ENCODE measurements around the gene SBNO2.

The SBNO2 gene

GRCh38 chr19:1105008-1105872 lies 68.8 kb downstream of the SBNO2 start:
- no peak for DNase-seq (ENCODE audit: low read depth)

GRCh38 chr19:1104311-1105007 lies 69.6 kb downstream of the SBNO2 start:
- no peak for DNase-seq (ENCODE audit: low read depth)

DNA sequence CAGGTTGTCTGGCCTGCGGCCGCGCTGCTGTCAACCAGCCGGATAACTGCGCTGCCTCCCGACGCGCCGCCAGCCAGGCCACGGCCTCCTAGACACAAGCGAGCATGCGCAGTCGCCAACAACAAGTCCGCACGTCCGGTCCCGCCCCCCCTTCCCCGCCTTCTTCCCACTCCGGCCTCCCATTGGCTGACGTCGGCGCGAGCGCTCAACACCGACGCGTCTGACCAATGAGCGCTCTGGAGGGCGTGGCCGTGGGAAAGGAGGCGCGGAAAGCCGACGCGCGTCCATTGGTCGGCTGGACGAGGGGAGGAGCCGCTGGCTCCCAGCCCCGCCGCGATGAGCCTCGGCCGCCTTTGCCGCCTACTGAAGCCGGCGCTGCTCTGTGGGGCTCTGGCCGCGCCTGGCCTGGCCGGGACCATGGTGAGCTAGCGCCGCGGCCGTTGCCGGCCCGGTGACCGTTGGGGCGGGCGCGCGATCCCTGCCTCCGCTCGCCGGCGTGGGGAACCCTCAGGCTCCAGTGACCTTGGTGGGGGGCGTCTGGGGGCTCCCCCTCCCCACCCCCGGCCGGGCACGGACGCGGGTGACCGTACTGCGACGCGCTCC lies 70.3 kb downstream of the SBNO2 start, which contains the start of gene GPX4:
GPX4 (plus strand) TSS at position 287 of the 603 bp plus-strand sequence; CDS start at position 337, 50 bp downstream.
- DNase-seq (ENCODE audit: low read depth) = peak; percentile 98

DNA sequence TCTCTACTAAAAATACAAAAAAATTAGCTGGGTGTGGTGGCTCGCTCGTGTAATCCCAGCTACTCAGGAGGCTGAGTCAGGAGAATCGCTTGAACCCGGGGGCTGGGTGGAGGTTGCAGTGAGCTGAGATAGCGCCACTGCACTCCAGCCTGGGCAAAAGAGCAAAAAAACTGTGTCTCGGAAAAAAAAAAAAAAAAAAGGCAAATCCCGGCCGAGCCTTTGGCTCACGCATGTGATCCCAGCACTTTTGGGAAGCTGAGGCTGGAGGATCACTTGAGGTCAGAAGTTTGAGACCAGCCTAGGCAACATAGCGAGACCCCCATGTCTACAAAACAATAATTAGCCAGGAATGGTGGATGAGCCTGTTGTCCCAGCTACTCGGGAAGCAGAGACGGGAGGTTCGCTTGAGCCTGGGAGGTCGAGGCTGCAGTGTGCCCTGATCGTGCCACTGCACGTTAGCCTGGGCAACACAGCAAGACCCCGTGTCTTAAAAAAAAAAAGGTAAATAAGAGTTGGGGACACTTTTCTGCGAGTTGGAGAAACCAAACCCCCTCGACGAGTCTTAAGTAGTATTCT lies 70.8 kb downstream of the SBNO2 start:
- DNase-seq (ENCODE audit: low read depth) = no peak

DNA sequence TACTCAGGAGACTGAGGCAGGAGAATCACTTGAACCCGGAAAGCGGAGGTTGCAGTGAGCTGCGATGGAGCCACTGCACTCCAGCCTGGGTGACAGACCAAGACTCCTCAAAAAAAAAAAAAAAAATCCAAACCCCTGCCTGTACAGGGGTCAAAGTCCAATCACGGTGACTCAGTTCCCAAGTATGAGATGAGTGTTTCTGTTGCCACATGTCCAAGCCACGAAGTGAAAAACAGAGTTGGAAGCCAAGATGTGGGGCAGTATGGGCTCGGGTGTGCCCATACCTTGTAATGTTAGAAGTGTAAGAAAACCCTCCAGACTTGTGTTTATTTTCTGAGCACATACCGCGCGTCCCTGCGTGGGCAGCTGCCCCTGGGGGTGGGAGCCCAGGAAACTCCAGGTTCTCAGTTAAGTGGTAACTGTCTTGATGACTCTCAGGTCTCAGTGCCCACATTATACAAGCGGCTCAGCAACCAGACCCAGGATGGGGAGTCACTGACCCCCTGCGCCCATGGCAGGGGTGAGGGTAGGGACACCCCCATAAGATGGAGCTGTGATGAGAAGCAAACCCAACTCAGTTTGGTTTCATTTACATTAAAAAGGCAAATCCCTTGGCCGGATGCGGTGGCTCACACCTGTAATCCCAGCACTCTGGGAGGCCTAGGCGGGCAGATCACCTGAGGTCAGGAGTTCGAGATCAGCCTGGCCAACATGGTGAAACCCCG lies 71.5 kb downstream of the SBNO2 start:
- no peak for DNase-seq (ENCODE audit: low read depth)

DNA sequence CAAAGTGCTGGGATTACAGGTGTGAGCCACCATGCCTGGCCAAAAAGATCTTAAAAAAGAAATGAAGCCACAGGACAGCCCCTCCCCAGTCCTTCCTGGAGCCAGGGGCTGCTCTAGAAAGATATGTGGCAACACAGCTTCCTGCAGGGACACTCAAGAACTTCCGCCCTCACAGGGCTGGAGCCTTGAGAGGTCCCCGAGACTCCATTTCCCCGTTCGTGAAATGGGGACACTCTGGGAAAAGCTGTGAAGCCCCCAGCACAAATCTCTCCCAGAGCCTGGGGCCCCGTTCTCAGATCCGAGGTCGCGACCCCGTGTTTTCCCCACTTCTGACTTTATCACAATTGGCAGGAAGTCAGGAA lies 72.8 kb downstream of the SBNO2 start:
- DNase-seq (ENCODE audit: low read depth) = no peak

- DNase-seq (ENCODE audit: low read depth) = no peak
These were observed 75.7 kb downstream of the SBNO2 start for GRCh38 chr19:1098177-1099051.

DNA sequence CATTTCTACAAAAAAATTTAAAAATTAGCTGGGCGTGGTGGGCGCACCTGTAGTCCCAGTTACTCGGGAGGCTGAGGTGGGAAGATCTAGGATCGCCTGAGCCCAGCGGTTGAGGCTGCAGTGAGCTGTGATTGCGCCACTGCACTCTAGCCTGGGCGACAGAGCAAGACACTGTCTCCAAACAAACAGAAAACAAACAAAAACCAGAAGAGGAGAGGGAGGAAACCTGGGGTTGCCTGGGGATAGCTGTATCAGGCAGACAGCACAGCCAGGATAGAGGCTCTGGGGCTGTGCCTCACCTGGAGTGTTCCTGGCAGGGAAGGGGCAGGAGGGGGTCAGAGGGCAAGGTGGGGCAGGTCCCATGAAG lies 76.3 kb downstream of the SBNO2 start:
- DNase-seq (ENCODE audit: low read depth) = no peak

DNA sequence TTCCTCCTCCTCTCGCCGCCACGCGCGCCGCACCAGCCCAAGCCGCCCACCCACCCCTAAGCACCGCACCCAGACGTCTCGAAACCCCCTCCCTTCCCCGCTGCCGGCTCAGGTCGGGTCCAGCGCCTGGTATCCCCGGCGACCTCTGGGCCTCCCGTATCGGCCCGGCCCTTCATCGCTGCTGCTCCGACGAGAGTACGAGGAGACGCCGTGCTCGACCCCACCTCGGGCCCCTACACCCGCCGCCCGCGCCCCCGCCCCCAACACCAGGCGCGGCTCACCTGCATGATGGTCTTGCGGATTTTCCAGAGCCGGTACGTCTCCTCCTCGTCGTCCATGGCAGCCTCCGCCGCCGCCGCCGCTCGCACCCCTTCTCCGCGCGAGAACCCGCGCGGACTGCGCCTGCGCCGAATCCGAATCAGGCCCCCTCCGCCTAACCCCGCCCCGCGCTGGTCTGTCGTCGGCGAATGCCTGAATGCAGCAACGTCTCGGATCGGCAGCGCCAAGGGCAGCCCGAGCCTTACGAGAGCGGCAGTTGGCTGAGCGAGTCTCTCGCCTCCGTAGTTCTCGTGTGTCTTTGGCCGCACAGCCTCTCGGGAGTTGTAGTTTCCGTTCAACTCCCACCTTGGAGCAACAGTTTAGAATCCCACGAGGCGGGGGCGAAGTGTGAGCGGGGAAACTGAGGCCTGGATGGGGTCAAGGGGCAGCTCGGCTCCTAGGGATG lies 78.9 kb downstream of the SBNO2 start, which contains the start of gene POLR2E:
POLR2E (minus strand) TSS at position 398 of the 724 bp plus-strand sequence; CDS start at position 338, 60 bp downstream.
- peak; percentile 94 for DNase-seq (ENCODE audit: low read depth)

DNA sequence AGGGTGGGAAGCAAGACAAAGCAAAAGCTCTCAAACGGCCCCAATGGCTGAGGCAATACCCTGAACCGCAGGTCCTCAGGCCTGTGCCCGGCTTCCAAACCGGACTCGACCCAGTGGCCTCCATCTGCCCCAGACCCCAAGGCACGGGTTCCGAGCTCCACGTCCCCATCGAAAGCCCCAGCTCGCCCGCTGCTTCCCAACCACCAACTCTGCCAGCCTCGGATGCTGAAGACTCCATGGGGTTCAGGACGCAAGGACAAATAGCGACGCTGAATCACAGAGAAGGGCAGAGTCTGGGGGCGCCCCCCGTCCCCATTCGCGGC lies 79.5 kb downstream of the SBNO2 start:
- DNase-seq (ENCODE audit: low read depth) = no peak

- DNase-seq (ENCODE audit: low read depth) = no peak
These were observed 80.1 kb downstream of the SBNO2 start for GRCh38 chr19:1093811-1094553.

- DNase-seq (ENCODE audit: low read depth) = no peak
These were observed 80.7 kb downstream of the SBNO2 start for GRCh38 chr19:1093330-1093729.

DNA sequence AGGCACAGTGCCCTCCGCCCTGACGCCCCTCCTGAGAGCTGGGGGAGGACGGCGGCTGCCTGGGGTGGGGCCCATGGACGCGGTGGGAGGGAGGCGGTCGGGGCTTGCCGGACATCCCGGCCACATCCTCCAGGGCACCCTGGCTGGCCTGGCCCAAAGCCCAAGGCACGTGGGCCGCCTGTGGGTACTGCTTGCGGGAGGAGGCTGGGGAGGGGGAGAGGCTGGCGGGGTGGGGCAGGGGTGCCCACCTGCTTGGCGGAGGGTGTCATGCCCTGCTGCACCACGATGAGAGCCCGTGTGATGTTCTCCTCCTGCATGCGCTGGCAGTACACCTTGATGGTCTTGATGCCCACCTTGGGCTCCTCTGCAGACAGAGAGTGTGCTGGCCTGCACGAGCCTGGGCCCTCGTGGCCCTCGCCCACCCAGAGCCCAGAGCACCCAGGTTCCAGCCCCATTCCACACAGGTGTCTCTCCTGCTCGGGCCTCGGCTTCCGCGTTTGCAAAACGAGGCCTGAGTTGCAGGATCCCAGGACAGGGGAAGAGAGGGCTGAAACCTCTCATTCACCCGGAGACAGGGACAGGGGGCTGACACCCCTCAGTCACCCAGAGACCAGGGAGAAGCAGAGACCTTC lies 82.4 kb downstream of the SBNO2 start:
- no peak for DNase-seq (ENCODE audit: low read depth)

GRCh38 chr19:1090731-1091543 lies 83.1 kb downstream of the SBNO2 start:
- DNase-seq (ENCODE audit: low read depth) = no peak

- no peak for DNase-seq (ENCODE audit: low read depth)
These were observed 84.2 kb downstream of the SBNO2 start for GRCh38 chr19:1089891-1090290.

DNA sequence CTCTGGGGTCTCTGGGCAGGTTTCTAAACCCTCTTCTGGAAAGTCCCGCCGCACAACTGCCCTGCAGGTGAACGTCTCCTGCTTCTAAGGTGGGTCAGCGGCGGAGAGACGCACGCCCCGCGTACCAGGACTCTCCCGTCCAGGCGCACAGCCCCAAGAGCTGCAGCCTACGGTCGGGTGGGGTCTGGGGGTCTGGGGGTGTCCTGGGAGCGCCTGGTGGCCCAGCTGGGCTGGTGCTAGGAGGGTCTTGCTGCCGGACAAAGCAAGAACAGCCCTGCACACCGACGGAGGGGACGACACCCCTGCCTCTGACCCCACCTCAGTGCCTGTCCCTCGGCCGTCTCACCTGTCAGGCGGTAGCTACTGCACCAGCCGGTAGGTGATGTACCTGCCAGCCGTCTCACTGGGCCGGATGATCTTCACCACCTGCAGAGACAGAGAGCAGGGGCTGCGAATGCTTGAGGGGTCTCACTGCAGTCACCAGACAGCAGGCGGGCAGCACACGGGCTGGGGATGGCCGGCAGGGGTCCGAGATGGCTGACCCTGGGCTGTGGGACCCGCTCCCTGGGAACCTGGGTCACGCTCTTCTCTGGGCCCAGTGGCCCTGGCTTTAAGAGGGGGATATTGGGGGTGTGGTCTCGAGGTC lies 84.8 kb downstream of the SBNO2 start:
- no peak for DNase-seq (ENCODE audit: low read depth)

- DNase-seq (ENCODE audit: low read depth) = no peak
These were observed 85.6 kb downstream of the SBNO2 start for GRCh38 chr19:1088416-1089010.

All from CMK (cell line).